ENCODE data around the gene ITM2B. TPM values are rescaled to one million over a fixed set of nuclear protein-coding genes. Genes with fewer than 3 reads are reported as not detected.
A peak's percentile ranks its signal among the peaks of the same experiment; 100 is the strongest.

ITM2B gene
- polyA plus RNA-seq, 4 donors, result 288 to 596 (median 393) TPM

DNA sequence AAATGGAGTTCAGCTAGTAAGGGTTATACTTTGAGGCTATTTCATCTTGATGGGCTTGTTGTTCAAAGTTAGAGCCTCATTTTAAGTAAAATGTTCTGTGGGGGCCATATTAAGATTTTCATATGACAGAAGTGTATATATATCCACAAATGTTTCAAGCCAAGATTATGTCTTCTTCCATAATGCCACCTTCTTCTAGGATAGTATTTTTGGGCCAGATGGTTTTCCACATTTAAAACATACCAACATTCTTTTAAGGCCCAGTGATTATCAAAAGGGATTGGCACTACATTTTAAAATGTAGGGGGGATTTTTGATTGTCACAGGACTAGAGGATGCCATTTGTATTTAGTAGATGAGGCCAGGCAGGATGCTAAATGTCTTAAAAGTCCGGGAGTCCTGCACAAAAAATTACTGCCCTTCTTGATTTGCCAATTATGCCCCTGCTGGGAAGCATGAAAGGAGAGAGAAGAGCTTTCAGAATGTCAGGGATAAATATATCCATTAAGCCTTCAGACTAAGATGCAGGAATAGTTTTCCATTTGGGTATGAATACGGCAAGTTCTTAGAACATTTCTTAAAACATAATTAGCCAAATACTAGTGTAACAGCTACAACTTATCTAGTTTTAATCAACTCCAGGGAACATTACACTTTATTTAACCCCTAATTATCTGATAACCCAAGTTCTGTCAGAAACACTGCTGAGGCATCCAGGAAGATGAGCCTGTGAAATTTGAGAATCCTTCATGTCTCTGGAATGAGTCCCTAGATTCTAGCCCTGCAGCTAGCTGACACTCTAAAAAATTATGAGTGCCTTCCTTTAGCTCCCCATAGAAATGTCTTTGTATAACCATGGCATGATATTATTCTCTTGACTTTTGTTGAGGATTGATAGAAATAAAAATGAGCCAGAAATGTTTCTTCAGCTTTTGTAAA lies 34.0 kb downstream of the ITM2B start:
- no peak overlapping the region for H3K4me3 ChIP-seq (ENCODE audit: low read depth in 1 of 3, low read length in 3 of 3)
- H3K9me3 ChIP-seq (ENCODE audit: control insufficient read depth in 2 of 2, insufficient read depth in 1 of 2, low read depth in 1 of 2, low read length in 1 of 2), result no peaks in the 10 kb centered on the region
- DNase-seq (no peak), FAIRE-seq (no peak)
- H3K27ac ChIP-seq (ENCODE audit: low read depth in 1 of 3, low read length in 2 of 3), result no peak overlapping the region
- H3K36me3 ChIP-seq (ENCODE audit: control insufficient read depth in 3 of 3, insufficient read depth in 2 of 3, low read depth in 1 of 3, low read length in 3 of 3), result peaks cover 8 to 9% (median 9%) of the 10 kb centered on the region in 3 donors
- H3K4me1 ChIP-seq (ENCODE audit: control insufficient read depth in 3 of 3, insufficient read depth in 2 of 3, low read depth in 1 of 3, low read length in 2 of 3), result peaks cover 0 to 7% (median 0%) of the 10 kb centered on the region in 3 donors
- no peaks in the 10 kb centered on the region for H3K27me3 ChIP-seq (ENCODE audit: control insufficient read depth in 3 of 3, insufficient read depth in 3 of 3, low read length in 3 of 3)
- WGBS, 3 donors, result 86 to 94% (median 91%) methylated on average over 2 of the region's 2 CpGs

DNA sequence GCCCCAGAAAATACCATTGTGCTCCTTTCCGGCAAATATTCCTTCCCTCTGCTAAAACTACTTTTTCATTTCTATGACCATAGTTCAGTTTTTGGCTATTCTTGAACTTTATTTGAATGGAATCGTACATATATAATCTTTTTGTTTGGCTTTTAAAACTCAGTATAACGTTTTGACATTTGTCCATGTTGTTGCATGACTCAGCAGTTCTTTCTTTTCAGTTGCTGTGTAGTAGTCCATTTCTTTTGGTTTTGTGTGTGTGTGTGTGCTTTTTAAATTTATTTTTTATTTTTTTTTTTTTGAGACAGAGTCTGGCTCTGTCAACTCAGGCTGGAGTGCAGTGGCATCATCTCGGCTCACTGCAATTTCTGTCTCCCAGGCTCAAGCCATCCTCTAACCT lies 35.0 kb downstream of the ITM2B start:
- FAIRE-seq (no peak), DNase-seq (no peak)
- WGBS, 3 donors, result 92 to 95% (median 93%) methylated on average over 4 of the region's 4 CpGs

DNA sequence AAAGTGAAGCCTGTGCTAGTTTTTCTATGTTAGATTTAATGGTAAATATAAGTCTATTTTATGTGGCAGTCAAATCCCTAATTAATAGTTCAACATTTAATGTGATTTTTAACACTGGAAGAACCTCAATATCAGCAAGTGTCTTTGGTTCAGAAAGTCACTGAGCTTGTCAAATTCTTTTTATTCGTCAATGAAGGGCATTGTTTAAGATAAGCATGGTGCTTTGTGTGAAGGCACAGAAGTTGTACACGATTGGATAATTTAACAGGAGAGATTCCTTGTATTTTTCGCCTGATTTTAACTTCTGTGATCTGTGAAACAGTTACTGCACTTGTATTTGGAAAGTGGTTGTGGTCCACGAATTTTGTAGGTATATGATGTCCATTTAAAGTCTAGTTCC lies 40.3 kb downstream of the ITM2B start:
- no peak overlapping the region for H3K27ac ChIP-seq (ENCODE audit: low read depth in 1 of 3, low read length in 2 of 3)
- H3K4me1 ChIP-seq (ENCODE audit: control insufficient read depth in 3 of 3, insufficient read depth in 2 of 3, low read depth in 1 of 3, low read length in 2 of 3), result no peaks in the 10 kb centered on the region
- peaks cover 2 to 4% (median 2%) of the 10 kb centered on the region in 3 donors for H3K36me3 ChIP-seq (ENCODE audit: control insufficient read depth in 3 of 3, insufficient read depth in 2 of 3, low read depth in 1 of 3, low read length in 3 of 3)
- 89 to 95% (median 89%) methylated on average over 4 of the region's 4 CpGs for WGBS, 3 donors
- no peak overlapping the region for H3K4me3 ChIP-seq (ENCODE audit: low read depth in 1 of 3, low read length in 3 of 3)
- no peak for FAIRE-seq
- H3K27me3 ChIP-seq (ENCODE audit: control insufficient read depth in 3 of 3, insufficient read depth in 3 of 3, low read length in 3 of 3), result no peaks in the 10 kb centered on the region
- DNase-seq, result no peak
- no peaks in the 10 kb centered on the region for H3K9me3 ChIP-seq (ENCODE audit: control insufficient read depth in 2 of 2, insufficient read depth in 1 of 2, low read depth in 1 of 2, low read length in 1 of 2)

More for the DNA sequence above, 35.0 kb downstream of the ITM2B start:
- Histone ChIP-seq H3K9me3 (ENCODE audit: control insufficient read depth in 2 of 2, insufficient read depth in 1 of 2, low read depth in 1 of 2, low read length in 1 of 2) (no peaks in the 10 kb centered on the region), H3K4me1 (ENCODE audit: control insufficient read depth in 3 of 3, insufficient read depth in 2 of 3, low read depth in 1 of 3, low read length in 2 of 3) (peaks cover 0 to 2% (median 0%) of the 10 kb centered on the region in 3 donors), H3K4me3 (ENCODE audit: low read depth in 1 of 3, low read length in 3 of 3) (no peak overlapping the region), H3K27me3 (ENCODE audit: control insufficient read depth in 3 of 3, insufficient read depth in 3 of 3, low read length in 3 of 3) (no peaks in the 10 kb centered on the region), H3K36me3 (ENCODE audit: control insufficient read depth in 3 of 3, insufficient read depth in 2 of 3, low read depth in 1 of 3, low read length in 3 of 3) (peaks cover 2 to 9% (median 4%) of the 10 kb centered on the region in 3 donors), H3K27ac (ENCODE audit: low read depth in 1 of 3, low read length in 2 of 3) (no peak overlapping the region)

DNA sequence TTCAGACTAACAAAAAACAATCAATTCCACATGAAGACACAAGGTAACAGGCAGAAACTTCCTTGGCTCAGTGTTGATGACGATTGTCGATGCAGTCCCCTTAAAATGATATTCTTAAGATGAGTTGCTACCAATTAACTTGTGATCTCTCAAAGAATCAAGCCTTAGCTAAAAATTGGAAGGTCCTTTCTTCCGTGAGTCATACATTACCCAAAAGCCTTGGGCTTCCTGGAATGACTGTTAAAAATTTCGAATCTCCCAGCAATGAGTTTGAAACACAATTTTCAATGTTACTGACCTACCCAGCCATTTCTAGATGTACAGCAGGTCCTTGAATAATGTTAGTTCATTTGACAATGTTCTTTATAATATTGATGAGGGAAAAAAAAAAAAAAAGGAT lies 42.5 kb downstream of the ITM2B start:
- no peaks in the 10 kb centered on the region for H3K9me3 ChIP-seq (ENCODE audit: control insufficient read depth in 2 of 2, insufficient read depth in 1 of 2, low read depth in 1 of 2, low read length in 1 of 2)
- H3K27me3 ChIP-seq (ENCODE audit: control insufficient read depth in 3 of 3, insufficient read depth in 3 of 3, low read length in 3 of 3), result no peaks in the 10 kb centered on the region
- FAIRE-seq (no peak), DNase-seq (no peak)
- no peak overlapping the region for H3K27ac ChIP-seq (ENCODE audit: low read depth in 1 of 3, low read length in 2 of 3)
- no peaks in the 10 kb centered on the region for H3K4me1 ChIP-seq (ENCODE audit: control insufficient read depth in 3 of 3, insufficient read depth in 2 of 3, low read depth in 1 of 3, low read length in 2 of 3)
- H3K4me3 ChIP-seq (ENCODE audit: low read depth in 1 of 3, low read length in 3 of 3), result no peak overlapping the region
- no peaks in the 10 kb centered on the region for H3K36me3 ChIP-seq (ENCODE audit: control insufficient read depth in 3 of 3, insufficient read depth in 2 of 3, low read depth in 1 of 3, low read length in 3 of 3)
- 72 to 87% (median 87%) methylated on average over 4 of the region's 4 CpGs for WGBS, 3 donors

DNA sequence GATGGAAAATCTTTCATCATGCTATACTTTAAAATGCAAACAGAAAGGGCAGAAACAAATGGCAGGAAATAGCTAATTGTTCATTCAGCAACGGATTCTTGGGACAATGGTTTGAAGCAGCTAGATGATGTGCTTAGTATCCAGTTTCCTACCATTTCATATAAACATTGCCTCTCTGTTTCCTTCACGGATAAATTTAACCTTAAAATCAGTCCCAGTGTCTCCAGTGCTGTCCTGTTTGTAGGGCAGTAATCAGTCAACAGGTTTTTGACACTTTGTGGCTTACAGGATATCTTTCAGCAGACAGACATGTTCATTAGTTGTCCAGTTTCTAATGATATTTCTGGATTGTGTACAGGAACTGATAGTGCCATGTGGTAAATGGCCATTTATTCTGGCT lies 45.8 kb downstream of the ITM2B start:
- Histone ChIP-seq H3K4me3 (ENCODE audit: low read depth in 1 of 3, low read length in 3 of 3) (no peak overlapping the region), H3K27me3 (ENCODE audit: control insufficient read depth in 3 of 3, insufficient read depth in 3 of 3, low read length in 3 of 3) (no peaks in the 10 kb centered on the region), H3K36me3 (ENCODE audit: control insufficient read depth in 3 of 3, insufficient read depth in 2 of 3, low read depth in 1 of 3, low read length in 3 of 3) (no peaks in the 10 kb centered on the region), H3K4me1 (ENCODE audit: control insufficient read depth in 3 of 3, insufficient read depth in 2 of 3, low read depth in 1 of 3, low read length in 2 of 3) (no peaks in the 10 kb centered on the region), H3K27ac (ENCODE audit: low read depth in 1 of 3, low read length in 2 of 3) (no peak overlapping the region), H3K9me3 (ENCODE audit: control insufficient read depth in 2 of 2, insufficient read depth in 1 of 2, low read depth in 1 of 2, low read length in 1 of 2) (no peaks in the 10 kb centered on the region)
- FAIRE-seq (no peak), DNase-seq (no peak)
- WGBS, 3 donors, result 47 to 61% (median 58%) methylated on average over 2 of the region's 2 CpGs

DNA sequence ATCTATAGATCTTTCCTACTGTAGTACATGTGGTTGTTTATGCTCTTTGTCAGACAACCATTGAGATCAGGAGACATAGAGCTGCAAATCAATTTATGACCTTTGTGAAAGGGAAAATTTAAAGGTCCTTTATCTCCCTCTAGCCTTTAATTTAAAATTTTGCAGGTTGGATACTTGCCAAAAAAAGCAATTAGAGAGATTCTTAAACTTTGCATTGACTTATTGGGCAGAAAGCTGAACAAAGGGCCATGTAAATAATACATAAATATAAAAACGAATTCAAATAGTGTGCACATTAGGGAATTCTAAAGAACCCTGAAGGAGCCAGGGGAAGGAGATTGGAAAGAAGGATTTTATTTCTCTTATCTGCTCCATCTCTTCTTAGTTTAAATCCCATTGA lies 48.5 kb downstream of the ITM2B start:
- Histone ChIP-seq H3K9me3 (ENCODE audit: control insufficient read depth in 2 of 2, insufficient read depth in 1 of 2, low read depth in 1 of 2, low read length in 1 of 2) (no peaks in the 10 kb centered on the region), H3K4me3 (ENCODE audit: low read depth in 1 of 3, low read length in 3 of 3) (no peak overlapping the region), H3K4me1 (ENCODE audit: control insufficient read depth in 3 of 3, insufficient read depth in 2 of 3, low read depth in 1 of 3, low read length in 2 of 3) (no peaks in the 10 kb centered on the region), H3K27me3 (ENCODE audit: control insufficient read depth in 3 of 3, insufficient read depth in 3 of 3, low read length in 3 of 3) (no peaks in the 10 kb centered on the region), H3K27ac (ENCODE audit: low read depth in 1 of 3, low read length in 2 of 3) (no peak overlapping the region), H3K36me3 (ENCODE audit: control insufficient read depth in 3 of 3, insufficient read depth in 2 of 3, low read depth in 1 of 3, low read length in 3 of 3) (no peaks in the 10 kb centered on the region)
- 82 to 85% (median 84%) methylated on average over 1 of the region's 1 CpG for WGBS, 3 donors
- no peak for DNase-seq
- FAIRE-seq, result no peak

DNA sequence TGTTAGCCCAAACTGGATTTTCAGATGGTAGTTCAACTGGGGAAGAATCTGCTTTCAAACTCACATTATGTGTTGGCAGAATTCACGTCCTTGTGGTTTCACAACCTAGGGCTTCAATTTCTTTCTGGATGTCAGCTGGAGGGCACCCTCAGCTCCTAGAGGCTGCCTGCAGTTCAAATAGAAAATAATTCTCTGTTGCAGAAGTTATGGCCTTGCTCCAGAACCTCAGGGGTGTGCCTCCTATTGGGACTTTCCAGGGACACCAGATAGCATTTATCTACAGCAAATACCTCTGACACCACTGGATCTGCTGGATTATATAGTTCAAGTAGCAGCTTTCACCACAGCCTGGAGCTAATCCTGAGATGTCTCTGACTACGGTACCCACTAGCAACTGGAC lies 58.7 kb downstream of the ITM2B start:
- Histone ChIP-seq H3K27me3 (ENCODE audit: control insufficient read depth in 3 of 3, insufficient read depth in 3 of 3, low read length in 3 of 3) (no peaks in the 10 kb centered on the region), H3K9me3 (ENCODE audit: control insufficient read depth in 2 of 2, insufficient read depth in 1 of 2, low read depth in 1 of 2, low read length in 1 of 2) (no peaks in the 10 kb centered on the region), H3K4me3 (ENCODE audit: low read depth in 1 of 3, low read length in 3 of 3) (no peak overlapping the region), H3K4me1 (ENCODE audit: control insufficient read depth in 3 of 3, insufficient read depth in 2 of 3, low read depth in 1 of 3, low read length in 2 of 3) (peaks cover 0 to 19% (median 11%) of the 10 kb centered on the region in 3 donors), H3K27ac (ENCODE audit: low read depth in 1 of 3, low read length in 2 of 3) (peak overlapping the region in 1 of 3 donors; percentile 35), H3K36me3 (ENCODE audit: control insufficient read depth in 3 of 3, insufficient read depth in 2 of 3, low read depth in 1 of 3, low read length in 3 of 3) (no peaks in the 10 kb centered on the region)
- DNase-seq, result peak; percentile 30 to 65
- FAIRE-seq, result no peak
- WGBS, 3 donors, result 13 to 49% (median 24%) methylated on average over 2 of the region's 2 CpGs

DNA sequence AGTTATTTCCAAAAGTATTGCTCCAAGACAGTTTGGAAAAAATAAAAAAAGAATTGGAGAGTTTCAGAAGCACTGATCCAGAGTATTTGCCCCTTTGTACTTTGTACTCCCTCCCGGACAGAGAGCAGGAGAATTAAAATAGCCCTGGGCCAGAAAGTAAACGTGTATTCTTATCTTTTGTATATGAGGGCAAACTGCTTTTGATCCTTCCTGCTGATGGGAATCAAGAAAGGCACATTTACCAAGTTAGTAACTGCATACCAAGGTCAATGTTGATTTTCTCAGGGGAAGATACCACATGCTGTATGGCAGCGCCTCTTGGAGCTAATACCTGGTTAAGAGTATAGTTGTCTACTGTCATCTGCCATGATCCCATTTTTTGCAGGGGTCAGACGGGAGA lies 59.6 kb downstream of the ITM2B start:
- DNase-seq (peak; percentile 30 to 52), FAIRE-seq (no peak)
- Histone ChIP-seq H3K4me1 (ENCODE audit: control insufficient read depth in 3 of 3, insufficient read depth in 2 of 3, low read depth in 1 of 3, low read length in 2 of 3) (peaks cover 0 to 19% (median 11%) of the 10 kb centered on the region in 3 donors), H3K27me3 (ENCODE audit: control insufficient read depth in 3 of 3, insufficient read depth in 3 of 3, low read length in 3 of 3) (no peaks in the 10 kb centered on the region), H3K27ac (ENCODE audit: low read depth in 1 of 3, low read length in 2 of 3) (no peak overlapping the region), H3K9me3 (ENCODE audit: control insufficient read depth in 2 of 2, insufficient read depth in 1 of 2, low read depth in 1 of 2, low read length in 1 of 2) (no peaks in the 10 kb centered on the region), H3K36me3 (ENCODE audit: control insufficient read depth in 3 of 3, insufficient read depth in 2 of 3, low read depth in 1 of 3, low read length in 3 of 3) (no peaks in the 10 kb centered on the region), H3K4me3 (ENCODE audit: low read depth in 1 of 3, low read length in 3 of 3) (no peak overlapping the region)
- WGBS, 3 donors, result 27 to 69% (median 46%) methylated on average over 4 of the region's 4 CpGs

Measured in small intestine (tissue), 7 donors.